Parietal lobe (tissue), 1 donor: ENCODE data around the gene CCDC167. TPM values are rescaled to one million over a fixed set of nuclear protein-coding genes. Genes with fewer than 3 reads are reported as not detected.

ENCODE experiments used
- total RNA-seq: library from RNA; depleted of rRNA; stranded (reverse); fragments of >200 nt; gene quantifications from one replicate; pipeline ENCODE4 v1.2.3, GENCODE V29; 2014

CCDC167 gene
- 23.8 TPM for total RNA-seq

DNA sequence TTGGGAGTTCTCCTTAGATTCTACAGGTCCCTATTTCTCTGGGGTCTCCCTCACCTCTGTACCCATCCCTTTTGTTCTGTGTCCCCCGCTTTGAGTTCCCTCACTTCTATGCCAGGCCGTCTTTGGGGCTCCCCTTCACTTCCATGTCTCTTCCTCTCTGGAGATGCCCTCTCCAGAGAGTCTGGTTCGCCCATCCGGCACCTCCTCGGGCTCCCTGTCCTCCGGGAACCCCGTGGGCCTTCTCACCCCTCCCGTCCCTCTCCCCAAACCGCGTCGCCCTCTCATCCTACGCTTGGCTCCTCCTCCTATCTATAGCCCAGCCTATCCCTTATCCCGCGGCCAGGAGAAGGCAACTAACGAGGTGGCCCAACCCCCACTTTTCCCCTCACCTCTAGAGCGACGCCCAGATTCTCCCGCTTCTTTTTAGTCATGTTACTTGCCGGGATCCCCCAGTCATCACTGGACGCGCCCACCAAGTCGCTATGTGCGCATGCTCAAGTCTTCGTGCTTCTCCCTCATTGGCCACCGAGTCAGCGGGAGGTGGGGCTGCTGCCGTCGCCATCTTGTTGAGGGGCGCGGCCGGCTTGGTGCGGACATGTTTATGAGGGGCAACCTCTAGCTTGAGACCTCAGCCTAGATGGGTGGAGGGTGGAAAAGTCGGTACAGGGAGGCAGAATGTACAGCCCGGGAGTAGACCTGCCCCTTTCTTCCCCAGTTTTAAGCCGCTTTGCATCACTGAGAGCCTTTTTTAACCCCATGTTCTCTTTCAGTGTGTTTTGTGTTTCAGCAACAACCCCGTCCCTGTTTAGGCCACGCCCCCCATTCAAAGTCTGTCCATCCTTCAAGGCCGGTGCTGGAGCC lies at the start of gene CCDC167:
CCDC167 (minus strand) TSS at position 461 of the 861 bp plus-strand sequence; CDS start at position 431, 30 bp downstream.

Other genes starting within 250 kb of the CCDC167 start
- gene TBC1D22B, start 242.1 kb downstream of the CCDC167 start, total RNA-seq: 10.6 TPM
- not detected for gene TMEM217, start 241.7 kb downstream of the CCDC167 start, total RNA-seq
- 27.5 TPM for gene RNF8, start 145.9 kb downstream of the CCDC167 start, total RNA-seq
- 57.0 TPM for gene CMTR1, start 66.7 kb downstream of the CCDC167 start, total RNA-seq
- gene MDGA1, start 198.0 kb upstream of the CCDC167 start, total RNA-seq: 90.8 TPM